NCI-H146 treated with DMSO at 0.1 percent for 48 hours (cell line): Measurements from ENCODE around the gene HGFAC.
A peak's percentile ranks its signal among the peaks of the same experiment; 100 is the strongest.

Experiments used
- DNase-seq: peaks from one replicate; lab custom pipeline; 2025; ENCODE audit not compliant: unreplicated experiment; lab: John Stamatoyannopoulos, UW

HGFAC gene

GRCh38 chr4:3472411-3473141, 30.8 kb downstream of the HGFAC start:
- peak; percentile 59 for DNase-seq

GRCh38 chr4:3473181-3473950, 31.6 kb downstream of the HGFAC start:
- DNase-seq, result no peak

GRCh38 chr4:3473996-3474765, 32.4 kb downstream of the HGFAC start:
- no peak for DNase-seq

- no peak for DNase-seq
These were observed 33.4 kb downstream of the HGFAC start for GRCh38 chr4:3475041-3475712.

GRCh38 chr4:3475713-3476260, 34.0 kb downstream of the HGFAC start:
- no peak for DNase-seq

- DNase-seq, result no peak
These were observed 34.6 kb downstream of the HGFAC start for GRCh38 chr4:3476341-3476747.

GRCh38 chr4:3476936-3477749, 35.4 kb downstream of the HGFAC start:
- DNase-seq, result no peak

- DNase-seq, result peak; percentile 14
These were observed 36.1 kb downstream of the HGFAC start for GRCh38 chr4:3477750-3478430.

GRCh38 chr4:3478446-3479357, 36.9 kb downstream of the HGFAC start:
- DNase-seq, result no peak

- no peak for DNase-seq
These were observed 37.8 kb downstream of the HGFAC start for GRCh38 chr4:3479358-3480101.

GRCh38 chr4:3480528-3481112, 38.9 kb downstream of the HGFAC start:
- peak; percentile 47 for DNase-seq

- DNase-seq, result peak; percentile 84
These were observed 39.4 kb downstream of the HGFAC start for GRCh38 chr4:3481113-3481531.

GRCh38 chr4:3481783-3482393, 40.1 kb downstream of the HGFAC start:
- DNase-seq, result no peak

- no peak for DNase-seq
These were observed 40.9 kb downstream of the HGFAC start for GRCh38 chr4:3482707-3483106.

- no peak for DNase-seq
These were observed 41.7 kb downstream of the HGFAC start for GRCh38 chr4:3483471-3483921.

- DNase-seq, result peak; percentile 68
These were observed 42.5 kb downstream of the HGFAC start for GRCh38 chr4:3484057-3484973.
